Type B pancreatic cell (in vitro differentiated cells): ENCODE results near the gene SLC9A9. TPM values are rescaled to one million over a fixed set of nuclear protein-coding genes. Genes with fewer than 3 reads are reported as not detected.
"Not testable (repeated sequence)": the region's sequence is repeated elsewhere in the genome, so short reads cannot be mapped to it uniquely, and the experiment has no call there.

Experiments
- DNase-seq: peaks from one replicate; pipeline ENCODE4 v3.0.0; 2021; ENCODE audit warnings: mixed read lengths; ENCODE audit not compliant: unreplicated experiment; ENCODE audit errors: extremely low spot score
- H3K27ac Mint-ChIP-seq: 2 replicates; pipeline ENCODE4 v1.8.0; 2021; ENCODE audit warnings: mild to moderate bottlenecking, mixed read lengths
- H3K27me3 Mint-ChIP-seq: 2 replicates; pipeline ENCODE4 v1.8.0; 2021; ENCODE audit warnings: mixed read lengths
- H3K36me3 Mint-ChIP-seq: 2 replicates; pipeline ENCODE4 v1.8.0; 2021; ENCODE audit warnings: mixed read lengths
- H3K4me1 Mint-ChIP-seq: one replicate; pipeline ENCODE4 v1.8.0; 2021; ENCODE audit warnings: mixed read lengths; ENCODE audit not compliant: unreplicated experiment
- H3K4me3 Mint-ChIP-seq: 2 replicates; pipeline ENCODE4 v1.8.0; 2021; ENCODE audit warnings: mild to moderate bottlenecking, mixed read lengths
- H3K9me3 Mint-ChIP-seq: 2 replicates; pipeline ENCODE4 v1.8.0; 2021; ENCODE audit warnings: mixed read lengths
- total RNA-seq: library from RNA; stranded (reverse); gene quantifications from 2 replicates; pipeline ENCODE4 v1.2.1, GENCODE V29; 2021; ENCODE audit warnings: low replicate concordance
- TF ChIP-seq, protein P1 (sequence below): fragments of 200-600 bp; sonication (generic); conservative IDR thresholded peaks from 2 replicates; pipeline ENCODE4 v1.5.0; 2021; ENCODE audit warnings: antibody characterized with exemption, mild to moderate bottlenecking

Gene SLC9A9
- total RNA-seq, 1 donor from 2014 or later: 2.7 TPM

DNA sequence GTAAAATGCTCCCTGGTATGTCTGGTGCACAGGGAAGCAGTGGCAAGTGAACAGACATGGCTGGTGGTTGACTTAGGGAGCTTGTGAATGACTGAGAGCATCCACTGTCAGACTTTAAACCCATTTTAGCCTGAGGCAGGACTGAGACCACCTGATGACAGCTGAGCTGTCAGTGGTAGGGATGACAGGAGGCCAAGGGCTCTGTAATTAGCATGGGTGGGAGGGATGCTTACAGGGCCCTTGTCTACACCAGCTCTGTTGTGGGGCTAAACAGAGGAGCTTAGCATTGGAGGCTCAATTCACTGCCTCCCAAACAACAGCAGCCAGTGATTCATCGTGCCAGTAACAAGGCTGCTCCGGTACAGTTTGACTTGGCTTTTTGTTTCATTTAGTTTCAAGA, 559.3 kb downstream of the SLC9A9 start:
- H3K27me3 Mint-ChIP-seq: peaks cover 4% of the 10 kb centered on the region
- TF ChIP-seq, protein P1, sequence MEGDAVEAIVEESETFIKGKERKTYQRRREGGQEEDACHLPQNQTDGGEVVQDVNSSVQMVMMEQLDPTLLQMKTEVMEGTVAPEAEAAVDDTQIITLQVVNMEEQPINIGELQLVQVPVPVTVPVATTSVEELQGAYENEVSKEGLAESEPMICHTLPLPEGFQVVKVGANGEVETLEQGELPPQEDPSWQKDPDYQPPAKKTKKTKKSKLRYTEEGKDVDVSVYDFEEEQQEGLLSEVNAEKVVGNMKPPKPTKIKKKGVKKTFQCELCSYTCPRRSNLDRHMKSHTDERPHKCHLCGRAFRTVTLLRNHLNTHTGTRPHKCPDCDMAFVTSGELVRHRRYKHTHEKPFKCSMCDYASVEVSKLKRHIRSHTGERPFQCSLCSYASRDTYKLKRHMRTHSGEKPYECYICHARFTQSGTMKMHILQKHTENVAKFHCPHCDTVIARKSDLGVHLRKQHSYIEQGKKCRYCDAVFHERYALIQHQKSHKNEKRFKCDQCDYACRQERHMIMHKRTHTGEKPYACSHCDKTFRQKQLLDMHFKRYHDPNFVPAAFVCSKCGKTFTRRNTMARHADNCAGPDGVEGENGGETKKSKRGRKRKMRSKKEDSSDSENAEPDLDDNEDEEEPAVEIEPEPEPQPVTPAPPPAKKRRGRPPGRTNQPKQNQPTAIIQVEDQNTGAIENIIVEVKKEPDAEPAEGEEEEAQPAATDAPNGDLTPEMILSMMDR: no peak
- H3K36me3 Mint-ChIP-seq: no peaks in the 10 kb centered on the region
- DNase-seq: no peak
- H3K4me1 Mint-ChIP-seq: peaks cover 9% of the 10 kb centered on the region
- H3K27ac Mint-ChIP-seq: no peak overlapping the region
- no peaks in the 10 kb centered on the region for H3K9me3 Mint-ChIP-seq
- H3K4me3 Mint-ChIP-seq: no peak overlapping the region

DNA sequence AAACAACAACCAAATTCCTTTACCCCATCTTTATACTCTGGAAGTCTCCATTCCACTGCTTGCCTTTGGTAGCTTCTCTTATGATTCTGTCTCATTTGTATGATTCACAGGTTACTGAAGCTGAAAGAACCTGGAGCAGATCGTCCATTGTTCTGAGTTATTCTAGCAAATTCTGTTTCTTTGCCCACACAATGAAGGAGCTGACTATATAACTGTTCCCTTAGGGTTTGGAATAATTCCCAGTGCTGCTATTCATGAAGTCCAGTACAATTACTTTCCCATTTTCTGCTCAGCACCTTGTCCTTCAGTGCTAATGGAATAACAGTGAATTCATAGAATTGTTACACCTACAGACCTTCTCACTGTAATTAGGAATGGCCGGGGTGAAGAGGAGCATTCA, 560.9 kb downstream of the SLC9A9 start:
- Mint-ChIP-seq H3K36me3 (no peaks in the 10 kb centered on the region), H3K27me3 (peaks cover 4% of the 10 kb centered on the region), H3K27ac (no peak overlapping the region), H3K9me3 (no peaks in the 10 kb centered on the region), H3K4me1 (peaks cover 5% of the 10 kb centered on the region), H3K4me3 (no peak overlapping the region)
- no peak for DNase-seq
- TF ChIP-seq, protein P1: no peak

DNA sequence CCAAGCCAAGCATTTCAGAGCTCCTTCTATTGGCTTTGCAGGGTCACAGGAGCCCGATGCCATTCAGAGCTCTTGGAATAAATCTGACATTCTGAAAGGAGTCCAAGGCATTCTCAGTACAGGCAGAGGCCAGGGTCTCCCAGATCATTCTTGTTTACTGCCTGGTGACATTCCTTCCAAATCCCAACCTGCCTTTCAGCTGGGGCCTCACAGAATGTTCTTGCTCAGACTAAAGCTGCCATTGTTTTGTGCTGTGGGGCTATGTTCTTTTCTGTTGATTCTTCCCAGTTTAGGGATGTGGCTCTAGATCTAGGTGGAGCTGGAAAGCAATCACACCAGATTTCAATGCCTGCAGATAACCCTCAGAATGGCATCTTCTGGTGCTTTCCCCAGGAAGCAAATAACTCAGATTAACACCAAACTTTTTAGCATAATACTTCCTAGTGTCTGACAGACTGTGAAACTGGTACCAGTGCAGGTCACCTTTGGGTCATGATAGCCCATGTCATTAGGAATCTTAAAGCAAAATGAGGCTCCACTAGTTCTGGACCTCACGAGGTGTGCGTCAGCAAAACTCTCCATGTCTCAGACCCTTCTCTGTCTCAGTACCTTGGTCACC, 561.8 kb downstream of the SLC9A9 start:
- Mint-ChIP-seq H3K4me1 (peaks cover 5% of the 10 kb centered on the region), H3K36me3 (no peaks in the 10 kb centered on the region), H3K4me3 (no peak overlapping the region), H3K9me3 (no peaks in the 10 kb centered on the region), H3K27ac (no peak overlapping the region), H3K27me3 (peaks cover 4% of the 10 kb centered on the region)
- DNase-seq: no peak
- TF ChIP-seq, protein P1: no peak

DNA sequence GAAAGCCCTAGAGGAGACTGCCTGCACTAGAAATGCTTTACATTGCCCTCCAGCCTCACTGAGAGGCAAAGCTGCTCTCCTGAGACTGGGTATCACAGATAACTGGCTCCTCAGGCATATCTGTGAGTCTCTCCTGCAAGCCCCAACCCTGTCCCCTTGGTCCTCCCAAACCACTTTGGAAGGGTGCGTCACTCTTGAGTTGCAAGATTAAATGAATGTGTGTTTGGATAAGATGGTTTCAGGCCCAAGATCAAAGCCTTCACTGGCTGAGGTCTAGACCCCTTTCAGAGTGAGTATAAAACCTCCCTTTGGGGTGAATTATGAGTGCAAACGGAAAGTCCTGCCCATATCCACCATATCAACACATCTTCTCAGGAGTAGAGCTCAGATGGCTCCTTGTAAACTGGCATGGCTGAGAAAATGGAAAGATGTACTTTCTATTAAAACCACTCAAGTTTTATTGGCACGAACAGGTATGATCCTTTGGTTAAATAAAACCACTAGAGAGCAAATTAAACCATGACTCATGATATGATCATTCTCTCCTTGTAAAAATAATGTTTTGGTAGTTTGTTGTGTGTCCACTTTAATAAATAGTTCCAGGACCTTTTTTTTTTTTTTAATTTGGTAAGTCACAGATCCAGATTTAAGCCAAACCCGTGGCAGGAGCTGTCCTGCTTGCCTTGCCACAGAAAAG, 564.7 kb downstream of the SLC9A9 start:
- Mint-ChIP-seq H3K27me3 (no peaks in the 10 kb centered on the region), H3K9me3 (no peaks in the 10 kb centered on the region), H3K4me3 (no peak overlapping the region), H3K36me3 (no peaks in the 10 kb centered on the region), H3K4me1 (peaks cover 5% of the 10 kb centered on the region), H3K27ac (no peak overlapping the region)
- no peak for DNase-seq
- TF ChIP-seq, protein P1: no peak

DNA sequence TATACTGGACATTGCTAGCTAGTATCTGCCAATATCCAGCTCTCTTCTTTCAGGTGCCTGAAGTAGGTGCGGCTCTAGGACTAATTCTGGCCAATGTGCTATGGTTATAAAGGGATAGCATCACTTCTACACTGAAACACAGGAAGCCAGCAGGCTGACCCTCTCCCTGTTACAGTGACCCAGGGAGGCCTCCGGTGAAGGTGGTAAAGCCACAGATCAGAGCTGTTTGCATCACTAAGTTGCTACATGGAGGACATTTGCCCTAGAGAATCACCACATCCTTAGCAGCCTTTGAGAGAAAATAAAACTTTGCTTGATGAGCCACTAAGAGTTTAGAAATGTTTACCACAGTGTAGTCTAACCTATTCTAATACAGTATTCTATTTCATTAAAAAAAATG, 567.3 kb downstream of the SLC9A9 start:
- H3K4me3 Mint-ChIP-seq: no peak overlapping the region
- no peak overlapping the region for H3K27ac Mint-ChIP-seq
- no peaks in the 10 kb centered on the region for H3K36me3 Mint-ChIP-seq
- H3K4me1 Mint-ChIP-seq: no peaks in the 10 kb centered on the region
- no peaks in the 10 kb centered on the region for H3K9me3 Mint-ChIP-seq
- no peak for DNase-seq
- TF ChIP-seq, protein P1: no peak
- H3K27me3 Mint-ChIP-seq: no peaks in the 10 kb centered on the region

DNA sequence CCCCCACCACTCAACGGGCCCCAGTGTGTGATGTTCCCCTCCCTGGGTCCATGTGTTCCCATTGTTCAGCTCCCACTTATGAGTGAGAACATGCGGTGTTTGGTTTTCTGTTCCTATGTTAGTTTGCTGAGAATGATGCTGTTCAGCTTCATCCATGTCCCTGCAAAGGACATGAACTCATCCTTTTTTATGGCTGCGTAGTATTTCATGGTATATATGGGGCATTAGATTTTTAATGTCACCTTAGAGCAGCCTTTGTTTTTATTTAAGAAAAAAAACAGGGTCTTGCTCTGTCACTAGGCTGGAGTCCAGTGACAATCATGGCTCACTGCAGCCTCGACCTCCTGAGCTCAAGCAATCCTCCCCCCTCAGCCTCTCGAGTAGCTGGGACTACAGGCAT, 568.7 kb downstream of the SLC9A9 start:
- H3K27ac Mint-ChIP-seq, H3K9me3 Mint-ChIP-seq, H3K27me3 Mint-ChIP-seq, H3K4me3 Mint-ChIP-seq, H3K4me1 Mint-ChIP-seq, H3K36me3 Mint-ChIP-seq, DNase-seq: not testable (repeated sequence)
